Fibroblast of skin of right quadriceps (primary cell): ENCODE results near the gene TFPI2.
A peak's percentile ranks its signal among the peaks of the same experiment; 100 is the strongest.

Source experiments
- DNase-seq: peaks from one replicate; pipeline ENCODE4 v3.0.0-alpha.2; 2013

Gene TFPI2

DNA sequence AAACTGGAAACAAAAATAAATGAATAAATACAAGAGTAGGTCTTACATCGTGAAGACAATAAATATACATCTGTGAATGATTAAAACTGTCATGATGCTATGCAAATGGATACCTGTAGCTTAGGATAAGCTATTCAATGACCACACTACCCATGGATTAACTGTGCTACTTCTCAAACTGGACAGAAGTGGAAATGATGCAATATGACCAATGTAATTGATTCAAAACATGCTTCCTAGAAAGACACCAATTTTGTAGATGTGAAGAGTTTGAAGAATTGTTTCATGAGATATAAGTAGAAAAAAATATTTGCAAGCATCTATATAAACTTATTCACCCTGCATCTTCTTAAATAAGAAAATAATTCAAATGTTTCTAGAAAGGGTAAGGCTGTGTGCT, 36.1 kb downstream of the TFPI2 start:
- DNase-seq: no peak

DNA sequence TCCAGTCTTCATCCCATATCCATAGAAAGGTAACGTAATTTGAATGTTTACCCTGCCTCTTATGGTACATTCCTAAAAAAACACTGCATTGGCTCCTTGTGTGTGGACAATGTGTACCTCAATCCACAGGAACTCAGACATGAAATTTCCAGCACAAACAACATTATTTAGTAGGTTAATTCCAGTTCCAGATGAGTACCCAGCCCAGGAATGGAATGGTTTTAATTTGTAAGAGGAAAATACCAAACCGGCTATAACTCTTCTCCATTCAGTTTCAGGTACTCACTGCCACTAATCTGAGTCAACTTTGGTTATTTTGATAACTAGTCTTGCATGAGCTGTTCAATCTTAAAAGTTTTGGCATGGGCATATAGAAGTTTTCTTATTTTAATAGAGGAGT, 39.0 kb downstream of the TFPI2 start:
- peak; percentile 14 for DNase-seq

DNA sequence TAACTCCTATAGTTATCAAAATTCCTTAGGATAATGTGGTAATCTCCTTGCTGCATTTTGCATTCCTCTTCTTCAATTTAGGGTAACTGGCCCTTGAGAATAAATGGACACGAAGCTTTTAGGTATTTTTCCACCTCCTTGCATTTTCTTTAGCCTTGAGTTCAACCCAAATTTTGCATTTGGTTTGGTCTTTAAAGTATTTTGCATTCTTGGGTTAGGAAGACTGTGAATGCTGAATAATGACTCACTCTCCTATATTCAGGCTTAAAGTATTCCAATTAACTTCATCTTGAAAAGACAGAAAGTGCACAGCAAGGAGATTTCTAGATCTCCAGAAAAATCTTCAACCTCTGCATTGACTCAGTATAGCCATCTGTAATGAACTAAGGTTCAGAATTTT, 47.3 kb downstream of the TFPI2 start:
- DNase-seq: peak; percentile 75

DNA sequence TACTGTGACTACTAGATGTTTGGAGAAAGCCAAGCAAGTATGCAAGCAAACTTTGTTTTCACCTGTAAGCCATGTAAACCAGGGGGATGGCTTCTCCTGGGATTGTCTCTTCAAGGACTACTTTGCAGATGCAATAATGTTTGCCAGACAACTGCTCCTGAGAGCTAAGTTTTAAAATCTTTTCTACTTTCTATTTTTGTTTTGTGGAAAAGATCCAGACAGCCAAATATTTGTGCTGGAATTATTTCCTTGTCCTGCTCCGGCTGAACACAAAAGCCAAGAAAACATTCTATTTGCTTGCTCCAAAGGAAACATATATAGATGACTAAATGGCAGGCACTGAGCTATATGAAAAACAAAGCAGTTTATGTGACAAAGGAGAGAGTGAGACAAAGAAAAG, 51.6 kb downstream of the TFPI2 start:
- DNase-seq: no peak

DNA sequence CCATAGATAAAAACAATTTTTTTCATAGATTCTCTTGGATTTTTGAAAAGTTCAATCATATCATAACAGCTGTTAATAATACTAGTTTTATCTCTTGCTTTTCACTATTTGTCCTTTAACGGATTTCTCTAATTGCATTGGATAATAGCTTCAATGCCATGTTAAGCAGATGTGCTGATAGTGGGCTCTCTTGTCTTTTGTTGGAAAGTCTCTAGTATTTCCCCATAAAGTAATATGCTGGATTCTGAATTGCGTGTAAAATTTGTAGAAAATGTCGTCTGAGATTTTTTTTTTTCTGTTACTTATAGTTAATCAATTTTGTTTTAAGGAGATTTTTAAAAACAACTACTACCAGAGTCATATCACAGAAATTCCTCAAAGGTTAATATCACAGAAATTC, 53.3 kb downstream of the TFPI2 start:
- DNase-seq: no peak

DNA sequence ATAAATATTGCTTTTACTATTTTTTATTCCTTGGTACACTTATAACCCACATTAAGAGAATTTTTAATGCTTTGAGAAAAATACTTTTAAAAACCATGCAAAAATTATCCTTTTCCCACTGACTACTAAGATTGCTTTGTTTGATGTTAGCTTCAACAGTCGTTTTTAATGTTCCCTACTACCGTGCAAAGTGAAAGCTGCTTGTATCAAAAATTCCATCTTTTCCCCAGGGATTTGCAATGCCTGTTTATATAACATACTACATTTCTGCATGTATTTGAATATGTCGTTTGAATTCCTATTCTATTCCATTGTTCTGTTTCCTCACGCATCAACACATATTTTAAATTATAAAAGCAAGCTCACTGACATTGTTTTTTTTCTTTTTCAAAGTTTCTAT, 54.4 kb downstream of the TFPI2 start:
- peak; percentile 55 for DNase-seq

DNA sequence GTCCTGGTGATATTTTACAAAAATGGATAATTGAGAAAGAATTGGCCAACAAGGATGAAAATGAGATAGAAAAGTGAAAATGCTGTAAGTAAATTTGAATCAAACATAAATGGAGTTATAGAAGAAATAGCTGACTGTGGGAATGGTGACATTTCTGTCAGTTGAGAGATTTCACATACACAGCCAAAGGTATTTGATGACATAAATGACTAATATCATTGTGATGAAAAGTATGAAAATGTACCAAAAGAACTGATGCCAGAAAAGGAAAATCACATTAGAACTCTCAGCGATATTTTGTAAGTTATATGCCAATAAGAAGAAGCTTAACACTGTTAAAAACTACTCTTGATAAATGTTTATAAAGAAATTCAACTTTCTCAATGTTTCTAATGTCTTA, 54.9 kb downstream of the TFPI2 start:
- DNase-seq: peak; percentile 47
